Colonic mucosa (tissue), 4 donors: ENCODE measurements around the gene PHLPP2. TPM values are rescaled to one million over a fixed set of nuclear protein-coding genes. Genes with fewer than 3 reads are reported as not detected.
"Not testable (repeated sequence)": the region's sequence is repeated elsewhere in the genome, so short reads cannot be mapped to it uniquely, and the experiment has no call there.

Experiments
- DNase-seq: peaks from one replicate; pipeline ENCODE4 v3.0.0-alpha.2; 2020
- H3K27ac ChIP-seq: fragments of 200-600 bp; one replicate; pipeline ENCODE4 v1.8.0; 2021
- H3K27me3 ChIP-seq: fragments of 200-600 bp; one replicate; pipeline ENCODE4 v1.8.0; 2021
- H3K36me3 ChIP-seq: fragments of 200-600 bp; one replicate; pipeline ENCODE4 v1.8.0; 2021
- H3K4me1 ChIP-seq: fragments of 200-600 bp; one replicate; pipeline ENCODE4 v1.8.0; 2021; ENCODE audit warnings: mild to moderate bottlenecking
- H3K4me3 ChIP-seq: fragments of 200-600 bp; one replicate; pipeline ENCODE4 v1.8.0; 2021
- H3K9ac ChIP-seq, 2 donors: one replicate each; pipeline ENCODE4 v1.7.0; 2013; ENCODE audit warnings: control low read depth in 2 of 2, low read depth in 2 of 2, low read length in 2 of 2
- H3K9me3 ChIP-seq: fragments of 200-600 bp; one replicate; pipeline ENCODE4 v1.8.0; 2021
- CTCF ChIP-seq: fragments of 200-600 bp; IDR thresholded peaks from one replicate; pipeline ENCODE4 v1.8.0; 2022; ENCODE audit warnings: antibody characterized with exemption, mild to moderate bottlenecking
- intact Hi-C: fragments of 100-400 bp; cut with DNase I; formaldehyde crosslinking; loops from one replicate; pipeline ENCODE4 v1.14.1; 2022
- total RNA-seq, 2 donors: library from RNA; stranded (reverse); fragmentation: NEBNext Ultra II Directional in 1 of 2; extraction: Animal tissue kit (Norgen Biotek cat#: 25700) in 1 of 2; gene quantifications; one replicate each; pipeline ENCODE4 v1.2.1, GENCODE V29; 2021
- donor health status: healthy.
- donor health status: DM: no; HTN: no; CAD: no.
- donor health status: DM: no; HTN: no; CAD: no.

The PHLPP2 gene
- total RNA-seq, 2 donors from 2014 or later, result 23.5 to 53.1 TPM

- H3K36me3 ChIP-seq, result no peaks in the 10 kb centered on the region
- peak; percentile 73 for DNase-seq
- intact Hi-C loops, result loop anchor here (5.0 kb wide), 1 partner anchor 199 kb away; no protein-coding TSS in a partner anchor
- no peak overlapping the region for H3K27ac ChIP-seq
- H3K9me3 ChIP-seq, result no peaks in the 10 kb centered on the region
- no peaks in the 10 kb centered on the region for H3K27me3 ChIP-seq
- TF ChIP-seq CTCF, result peak; percentile 92
- H3K4me1 ChIP-seq, result no peaks in the 10 kb centered on the region
- no peak overlapping the region for H3K9ac ChIP-seq
- H3K4me3 ChIP-seq, result no peak overlapping the region
These were observed 113.3 kb downstream of the PHLPP2 start for GRCh38 chr16:71610936-71611871.

- Histone ChIP-seq H3K27me3 (no peaks in the 10 kb centered on the region), H3K36me3 (no peaks in the 10 kb centered on the region), H3K4me1 (no peaks in the 10 kb centered on the region), H3K27ac (no peak overlapping the region), H3K4me3 (no peak overlapping the region), H3K9ac (no peak overlapping the region), H3K9me3 (no peaks in the 10 kb centered on the region)
- TF ChIP-seq CTCF, result no peak
- no peak for DNase-seq
- intact Hi-C loops, result loop anchor here (5.0 kb wide), 1 partner anchor 198 kb away; no protein-coding TSS in a partner anchor
These were observed 114.1 kb downstream of the PHLPP2 start for GRCh38 chr16:71610447-71610846.

GRCh38 chr16:71609066-71609465 is 115.4 kb downstream of the PHLPP2 start:
- H3K9ac ChIP-seq, result no peak overlapping the region
- H3K9me3 ChIP-seq, result no peaks in the 10 kb centered on the region
- H3K4me3 ChIP-seq, result no peak overlapping the region
- H3K27me3 ChIP-seq, result no peaks in the 10 kb centered on the region
- no peak for TF ChIP-seq CTCF
- intact Hi-C loops, result no loop called here
- no peaks in the 10 kb centered on the region for H3K4me1 ChIP-seq
- no peaks in the 10 kb centered on the region for H3K36me3 ChIP-seq
- no peak for DNase-seq
- no peak overlapping the region for H3K27ac ChIP-seq

- Histone ChIP-seq H3K36me3 (no peaks in the 10 kb centered on the region), H3K4me3 (no peak overlapping the region), H3K9me3 (no peaks in the 10 kb centered on the region), H3K27me3 (no peaks in the 10 kb centered on the region), H3K4me1 (no peaks in the 10 kb centered on the region), H3K9ac (no peak overlapping the region), H3K27ac (no peak overlapping the region)
- TF ChIP-seq CTCF, result no peak
- intact Hi-C loops, result no loop called here
- no peak for DNase-seq
These were observed 123.7 kb downstream of the PHLPP2 start for GRCh38 chr16:71600822-71601221.

GRCh38 chr16:71598426-71598825 is 126.1 kb downstream of the PHLPP2 start:
- DNase-seq, H3K27me3 ChIP-seq, intact Hi-C loops, H3K36me3 ChIP-seq, H3K9ac ChIP-seq, H3K27ac ChIP-seq, H3K4me3 ChIP-seq, H3K4me1 ChIP-seq, H3K9me3 ChIP-seq: not testable (repeated sequence)

- H3K36me3 ChIP-seq, H3K4me3 ChIP-seq, H3K9me3 ChIP-seq, DNase-seq, H3K4me1 ChIP-seq, intact Hi-C loops, H3K27me3 ChIP-seq, H3K9ac ChIP-seq, H3K27ac ChIP-seq: not testable (repeated sequence)
These were observed 129.1 kb downstream of the PHLPP2 start for GRCh38 chr16:71595340-71595826.

Other genes with a start within 250 kb of the PHLPP2 start
- 1 to 10 TPM; 3.5 to 4.1 TPM for gene ZNF19, start 235.4 kb downstream of the PHLPP2 start, total RNA-seq
- gene CHST4, start 198.3 kb downstream of the PHLPP2 start, total RNA-seq, result under 1 TPM in 1 of 2 donors, not detected in 1; 0.44 TPM
- gene TAT, start 147.6 kb downstream of the PHLPP2 start, total RNA-seq, result 1 to 10 TPM in 1 of 2 donors, under 1 TPM in 1; 0.64 to 2.2 TPM
- gene MARVELD3, start 98.5 kb downstream of the PHLPP2 start, total RNA-seq, result 10 to 100 TPM; 51.0 to 79.0 TPM
- 100 to 1,000 TPM; 101 to 102 TPM for gene AP1G1, start 84.1 kb upstream of the PHLPP2 start, total RNA-seq
- gene ATXN1L, start 121.3 kb upstream of the PHLPP2 start, total RNA-seq, result 10 to 100 TPM; 19.4 to 26.1 TPM
- 10 to 100 TPM in 1 of 2 donors, 1 to 10 TPM in 1; 6.3 to 10.1 TPM for gene ZNF821, start 159.5 kb upstream of the PHLPP2 start, total RNA-seq
- gene IST1, start 170.8 kb upstream of the PHLPP2 start, total RNA-seq, result 100 to 1,000 TPM; 180 to 304 TPM